GM03348 (cell line): ENCODE measurements around the gene RSAD2.

ENCODE experiments used
- DNase-seq: peaks from one replicate; pipeline ENCODE4 v3.0.0; 2012; ENCODE audit warnings: low spot score

RSAD2 gene

DNA sequence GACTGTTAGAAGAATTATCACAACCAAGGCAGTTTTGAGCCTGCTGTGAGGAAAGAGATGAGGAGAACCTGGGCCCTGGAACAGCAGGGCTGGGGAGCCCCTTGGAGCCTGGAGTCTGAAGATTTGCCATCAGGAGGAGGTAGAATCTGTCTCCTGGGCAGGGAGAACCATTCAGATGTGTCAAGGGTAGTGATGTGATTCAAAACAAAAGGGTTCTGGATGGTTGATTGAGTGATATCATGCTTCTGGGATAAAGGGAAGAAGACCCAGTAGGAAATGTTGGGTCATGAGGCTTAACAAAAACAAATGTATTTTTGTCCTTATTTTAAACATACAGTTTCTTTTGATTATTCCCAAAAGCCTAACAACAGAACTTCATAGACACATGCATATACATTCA lies 68.2 kb downstream of the RSAD2 start:
- no peak for DNase-seq

DNA sequence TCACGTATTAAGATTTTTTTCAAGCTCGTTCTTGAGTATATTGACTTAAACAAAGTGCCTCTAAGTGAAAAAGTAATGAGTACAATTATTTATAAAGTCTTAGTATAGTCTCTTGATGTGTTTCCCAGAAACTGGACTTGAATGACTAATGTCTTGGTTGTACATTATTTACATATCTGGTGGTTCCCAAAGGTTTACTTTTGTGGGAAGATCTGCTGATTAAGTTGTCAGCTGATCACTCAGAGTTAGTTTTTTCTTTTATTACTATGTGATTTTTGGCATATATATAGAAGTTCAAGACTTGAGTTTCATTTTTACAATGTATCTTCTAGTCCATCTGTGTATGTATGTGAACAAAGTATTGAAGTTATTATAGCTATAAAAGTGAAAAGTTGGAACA lies 69.1 kb downstream of the RSAD2 start:
- peak; percentile 51 for DNase-seq
